Measurements from ENCODE around the gene SELPLG.

SELPLG gene

DNA sequence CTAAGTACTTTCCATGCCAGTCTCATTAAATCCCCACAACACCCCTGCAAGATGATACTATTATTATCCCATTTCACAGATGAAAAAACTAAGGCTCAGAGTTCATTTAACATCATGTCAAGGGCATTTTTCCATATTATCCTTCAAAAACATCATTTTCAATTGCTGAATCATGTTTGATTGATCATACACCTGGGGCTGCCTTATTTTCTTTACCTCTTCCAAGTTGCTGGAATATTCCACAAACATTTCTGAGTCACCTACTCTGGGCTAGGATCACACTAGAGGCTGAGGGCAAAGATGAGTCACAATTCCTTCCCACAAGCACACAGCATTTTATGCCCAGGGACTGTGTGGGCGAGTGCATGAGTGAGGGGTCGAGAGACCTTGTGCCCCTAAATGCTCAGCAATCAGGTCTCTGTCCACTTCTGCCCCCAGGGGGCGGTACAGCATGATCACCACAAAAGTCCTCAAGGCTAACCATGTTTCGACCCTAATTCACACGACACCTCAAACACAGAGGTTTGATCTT is 21.7 kb downstream of the SELPLG start:
- no peaks in the 10 kb centered on the region for H3K36me3 ChIP-seq (replicated peaks)
- DNase-seq, result peak; percentile 71
- H3K4me3 ChIP-seq (ENCODE audit: low read depth, low read length), result no peak overlapping the region
- in situ Hi-C loops (cut with HindIII; ENCODE audit: low pct_ligation_motif_present, low sequenced_read_pairs), result no loop called here
- no peak overlapping the region for H3K27ac ChIP-seq
- TF ChIP-seq, protein P1, sequence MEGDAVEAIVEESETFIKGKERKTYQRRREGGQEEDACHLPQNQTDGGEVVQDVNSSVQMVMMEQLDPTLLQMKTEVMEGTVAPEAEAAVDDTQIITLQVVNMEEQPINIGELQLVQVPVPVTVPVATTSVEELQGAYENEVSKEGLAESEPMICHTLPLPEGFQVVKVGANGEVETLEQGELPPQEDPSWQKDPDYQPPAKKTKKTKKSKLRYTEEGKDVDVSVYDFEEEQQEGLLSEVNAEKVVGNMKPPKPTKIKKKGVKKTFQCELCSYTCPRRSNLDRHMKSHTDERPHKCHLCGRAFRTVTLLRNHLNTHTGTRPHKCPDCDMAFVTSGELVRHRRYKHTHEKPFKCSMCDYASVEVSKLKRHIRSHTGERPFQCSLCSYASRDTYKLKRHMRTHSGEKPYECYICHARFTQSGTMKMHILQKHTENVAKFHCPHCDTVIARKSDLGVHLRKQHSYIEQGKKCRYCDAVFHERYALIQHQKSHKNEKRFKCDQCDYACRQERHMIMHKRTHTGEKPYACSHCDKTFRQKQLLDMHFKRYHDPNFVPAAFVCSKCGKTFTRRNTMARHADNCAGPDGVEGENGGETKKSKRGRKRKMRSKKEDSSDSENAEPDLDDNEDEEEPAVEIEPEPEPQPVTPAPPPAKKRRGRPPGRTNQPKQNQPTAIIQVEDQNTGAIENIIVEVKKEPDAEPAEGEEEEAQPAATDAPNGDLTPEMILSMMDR (IDR thresholded peaks at IDR 0.05; ENCODE audit: low read depth, low read length, missing control alignments), result peak; percentile 72
- H3K27me3 ChIP-seq (replicated peaks), result no peaks in the 10 kb centered on the region

DNA sequence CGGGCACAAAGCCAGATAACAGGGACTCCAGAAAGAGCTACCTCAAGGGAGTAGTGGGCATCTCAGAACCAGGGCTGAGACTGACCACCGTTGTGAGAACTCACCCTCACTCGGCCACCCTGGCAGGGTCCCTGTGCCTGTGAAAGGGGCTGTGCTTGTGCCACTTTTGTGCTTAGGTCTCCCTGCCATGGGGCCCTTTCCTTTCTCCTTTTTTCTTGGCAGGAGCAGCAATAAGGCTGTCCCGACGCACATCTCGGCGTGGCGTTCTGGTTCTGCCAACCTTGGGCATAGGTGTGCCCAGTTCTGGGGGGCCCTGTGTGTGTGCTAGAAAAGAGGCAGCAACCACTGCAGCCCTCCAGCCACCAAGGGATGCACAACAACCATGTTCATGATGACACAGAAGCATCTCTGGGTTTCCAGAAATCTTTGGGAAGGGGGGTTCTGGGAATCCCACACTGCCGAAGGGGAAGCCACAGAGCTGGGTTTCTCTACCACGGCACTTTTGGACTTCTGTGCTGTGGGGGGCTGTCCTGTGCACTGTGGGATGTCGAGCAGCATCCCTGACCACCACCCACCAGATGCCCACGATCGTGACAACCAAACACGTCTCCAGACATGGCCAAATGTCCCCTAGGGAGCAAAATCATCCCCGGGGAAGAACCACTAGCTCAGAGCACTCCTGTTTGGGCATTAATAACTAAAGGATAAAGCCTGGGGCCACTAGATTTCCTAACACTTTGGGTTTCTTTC is 22.7 kb downstream of the SELPLG start:
- Histone ChIP-seq H3K27ac (no peak overlapping the region), H3K36me3 (replicated peaks) (no peaks in the 10 kb centered on the region), H3K4me3 (ENCODE audit: low read depth, low read length) (no peak overlapping the region), H3K27me3 (replicated peaks) (no peaks in the 10 kb centered on the region)
- DNase-seq, result no peak
- TF ChIP-seq, protein P1 (IDR thresholded peaks at IDR 0.05; ENCODE audit: low read depth, low read length, missing control alignments), result no peak
- in situ Hi-C loops (cut with HindIII; ENCODE audit: low pct_ligation_motif_present, low sequenced_read_pairs), result no loop called here

DNA sequence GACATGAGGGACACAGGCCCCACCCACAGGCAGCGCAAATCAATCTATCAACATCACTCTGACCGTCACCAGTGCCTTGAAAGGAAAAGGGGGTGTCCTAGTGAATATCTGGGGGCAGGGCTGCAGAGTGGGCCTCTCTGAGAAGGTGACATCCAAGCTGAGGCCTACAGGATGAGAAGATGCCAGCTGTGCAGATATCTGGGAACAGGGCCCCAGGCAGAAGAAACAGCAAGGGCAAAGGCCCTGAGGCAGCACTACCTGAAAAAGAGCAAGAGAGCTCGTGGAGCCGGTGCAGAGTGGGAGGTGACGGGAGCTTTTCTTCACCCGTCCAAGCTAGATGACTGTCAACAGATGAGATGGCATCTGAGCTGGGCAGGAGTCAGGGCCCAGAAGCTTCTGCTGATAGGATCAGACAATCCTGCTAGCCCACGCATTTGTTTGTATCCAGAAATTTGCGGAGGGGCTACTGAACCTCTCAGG is 23.3 kb downstream of the SELPLG start:
- Histone ChIP-seq H3K36me3 (replicated peaks) (no peaks in the 10 kb centered on the region), H3K27me3 (replicated peaks) (no peaks in the 10 kb centered on the region), H3K27ac (no peak overlapping the region), H3K4me3 (ENCODE audit: low read depth, low read length) (no peak overlapping the region)
- in situ Hi-C loops (cut with HindIII; ENCODE audit: low pct_ligation_motif_present, low sequenced_read_pairs), result no loop called here
- no peak for DNase-seq
- TF ChIP-seq, protein P1 (IDR thresholded peaks at IDR 0.05; ENCODE audit: low read depth, low read length, missing control alignments), result no peak

DNA sequence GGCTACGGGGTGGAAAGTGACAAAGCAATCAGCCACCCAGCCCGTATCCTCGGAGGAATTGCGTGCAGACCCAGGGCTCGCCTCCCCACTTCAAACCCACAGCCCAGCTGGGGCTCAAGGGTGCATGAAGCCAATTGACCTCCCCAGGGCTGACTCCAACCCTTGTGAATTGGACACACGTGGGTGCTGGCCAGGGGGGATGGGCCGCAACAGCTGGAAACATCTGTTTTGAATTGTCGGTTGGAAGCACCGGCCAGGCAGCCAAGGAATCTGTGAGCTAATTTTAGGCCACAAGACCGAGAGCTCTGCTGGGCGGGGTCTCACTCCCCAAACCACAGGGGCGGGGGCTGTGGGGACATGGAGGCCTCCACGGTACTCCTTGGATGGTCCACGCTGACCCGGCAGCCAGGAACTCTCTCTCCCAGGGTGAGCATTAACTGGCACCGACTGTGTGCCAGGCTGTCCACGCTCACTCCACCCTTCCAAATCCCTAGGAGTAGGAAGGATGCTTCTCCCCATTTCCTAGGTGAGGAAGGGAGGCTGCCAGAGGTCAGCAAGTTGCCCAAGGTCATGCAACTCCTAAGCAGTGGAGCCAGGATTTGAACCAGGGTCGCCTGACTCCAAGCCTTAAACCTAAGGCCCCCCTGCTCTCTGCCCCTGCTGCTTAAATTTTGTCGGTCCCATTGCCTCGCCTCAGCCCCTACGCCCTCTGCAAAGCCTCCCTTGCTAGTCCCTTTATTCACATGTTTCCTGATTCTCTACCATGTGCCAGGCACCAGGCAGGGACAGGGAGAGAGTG is 24.0 kb downstream of the SELPLG start:
- in situ Hi-C loops (cut with HindIII; ENCODE audit: low pct_ligation_motif_present, low sequenced_read_pairs), result no loop called here
- Histone ChIP-seq H3K4me3 (ENCODE audit: low read depth, low read length) (no peak overlapping the region), H3K27me3 (replicated peaks) (no peaks in the 10 kb centered on the region), H3K27ac (no peak overlapping the region), H3K36me3 (replicated peaks) (no peaks in the 10 kb centered on the region)
- TF ChIP-seq, protein P1 (IDR thresholded peaks at IDR 0.05; ENCODE audit: low read depth, low read length, missing control alignments), result no peak
- peak; percentile 68 for DNase-seq

DNA sequence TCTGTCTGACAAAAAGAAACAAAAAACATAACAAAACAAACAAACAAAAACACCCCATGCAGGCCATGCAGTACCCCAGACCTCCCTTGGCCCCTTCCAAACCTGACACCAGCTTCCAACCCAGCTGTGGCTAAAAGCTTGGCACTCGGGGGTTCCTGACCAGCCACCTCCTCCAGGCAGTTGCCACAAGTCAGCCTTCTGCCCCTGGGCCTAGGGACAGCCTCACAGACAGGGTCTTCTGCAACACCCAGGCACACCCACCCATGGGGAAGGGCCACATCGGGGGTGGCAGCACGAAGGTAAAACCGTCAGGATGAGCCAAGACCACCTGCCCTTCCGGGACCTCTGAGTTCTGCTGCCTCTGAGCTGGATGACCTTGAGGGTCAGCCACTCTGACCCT is 25.1 kb downstream of the SELPLG start:
- Histone ChIP-seq H3K27ac (no peak overlapping the region), H3K36me3 (replicated peaks) (no peaks in the 10 kb centered on the region), H3K27me3 (replicated peaks) (no peaks in the 10 kb centered on the region), H3K4me3 (ENCODE audit: low read depth, low read length) (no peak overlapping the region)
- TF ChIP-seq, protein P1 (IDR thresholded peaks at IDR 0.05; ENCODE audit: low read depth, low read length, missing control alignments), result no peak
- no peak for DNase-seq
- in situ Hi-C loops (cut with HindIII; ENCODE audit: low pct_ligation_motif_present, low sequenced_read_pairs), result no loop called here

All from brain microvascular endothelial cell (primary cell).